ENCODE data around the gene KRTAP10-10. TPM values are rescaled to one million over a fixed set of nuclear protein-coding genes. Genes with fewer than 3 reads are reported as not detected.
"Not testable (repeated sequence)": the region's sequence is repeated elsewhere in the genome, so short reads cannot be mapped to it uniquely, and the experiment has no call there.

KRTAP10-10 gene
- total RNA-seq, 2 experiments from 2014 or later: not detected

GRCh38 chr21:44648557-44649311, 11.6 kb downstream of the KRTAP10-10 start:
- CTCF ChIA-PET: no interaction called here
- POLR2A ChIA-PET: no interaction called here

GRCh38 chr21:44649521-44650100, 12.5 kb downstream of the KRTAP10-10 start:
- CTCF ChIA-PET: no interaction called here

GRCh38 chr21:44650265-44650972, 13.3 kb downstream of the KRTAP10-10 start:
- CTCF ChIA-PET: no interaction called here
- POLR2A ChIA-PET: no interaction called here

More at GRCh38 chr21:44649521-44650100, 12.5 kb downstream of the KRTAP10-10 start:
- POLR2A ChIA-PET: no interaction called here

- POLR2A ChIA-PET: no interaction called here
- CTCF ChIA-PET: no interaction called here
Measured at GRCh38 chr21:44650973-44651675, 14.0 kb downstream of the KRTAP10-10 start.

- ChIA-PET CTCF (interaction anchor here (0.8 kb wide), 1 partner anchor 87 kb away, joined by 3 read pairs; no protein-coding TSS in a partner anchor), POLR2A (no interaction called here)
Measured at GRCh38 chr21:44653123-44653522, 16.0 kb downstream of the KRTAP10-10 start.

GRCh38 chr21:44653656-44654575, 16.8 kb downstream of the KRTAP10-10 start:
- ChIA-PET POLR2A (no interaction called here), CTCF (interaction anchor here (0.8 kb wide), 1 partner anchor 86 kb away, joined by 3 read pairs; no protein-coding TSS in a partner anchor)

- POLR2A ChIA-PET: no interaction called here
Measured at GRCh38 chr21:44654576-44655175, 17.5 kb downstream of the KRTAP10-10 start, which contains the start of gene KRTAP12-4. Gene KRTAP12-4, minus strand, starts transcription at chr21:44654659. Its CDS starts 45 bp downstream, at chr21:44654614.

GRCh38 chr21:44656868-44657267, 19.7 kb downstream of the KRTAP10-10 start:
- POLR2A ChIA-PET: no interaction called here
- CTCF ChIA-PET: no interaction called here

More at GRCh38 chr21:44654576-44655175, 17.5 kb downstream of the KRTAP10-10 start, which contains the start of gene KRTAP12-4:
- CTCF ChIA-PET: no interaction called here

GRCh38 chr21:44657635-44658540, 20.7 kb downstream of the KRTAP10-10 start, which contains the start of gene KRTAP12-3:
Gene KRTAP12-3, plus strand, starts transcription at chr21:44657932. Its CDS starts 48 bp downstream, at chr21:44657980.
- ChIA-PET POLR2A (no interaction called here), CTCF (no interaction called here)

GRCh38 chr21:44658541-44658910, 21.4 kb downstream of the KRTAP10-10 start:
- POLR2A ChIA-PET: no interaction called here

GRCh38 chr21:44658913-44659595, 21.9 kb downstream of the KRTAP10-10 start:
- ChIA-PET CTCF (no interaction called here), POLR2A (no interaction called here)

More at GRCh38 chr21:44658541-44658910, 21.4 kb downstream of the KRTAP10-10 start:
- CTCF ChIA-PET: no interaction called here

GRCh38 chr21:44661567-44661966, 24.4 kb downstream of the KRTAP10-10 start:
- CTCF ChIA-PET, POLR2A ChIA-PET: not testable (repeated sequence)

GRCh38 chr21:44664691-44665090, 27.5 kb downstream of the KRTAP10-10 start:
- CTCF ChIA-PET: no interaction called here
- POLR2A ChIA-PET: no interaction called here

GRCh38 chr21:44666401-44667320, 29.5 kb downstream of the KRTAP10-10 start, which contains the start of gene KRTAP12-2:
Gene KRTAP12-2, minus strand, starts transcription at chr21:44666927. Its CDS starts 41 bp downstream, at chr21:44666886.
- ChIA-PET POLR2A (no interaction called here), CTCF (interaction anchor here (0.5 kb wide), 1 partner anchor 248 kb away, joined by 3 read pairs; no protein-coding TSS in a partner anchor)

GRCh38 chr21:44667612-44668011, 30.5 kb downstream of the KRTAP10-10 start:
- ChIA-PET POLR2A (no interaction called here), CTCF (interaction anchor here (0.5 kb wide), 2 partner anchors 179 to 247 kb away, joined by 3 to 4 read pairs; no protein-coding TSS in a partner anchor)

Measured in activated CD8-positive, alpha-beta memory T cell treated with anti-CD3 and anti-CD28 coated beads for 36 hours (primary cell).